ENCODE data around the gene NLRC3. TPM values are rescaled to one million over a fixed set of nuclear protein-coding genes. Genes with fewer than 3 reads are reported as not detected.

NLRC3 gene
- polyA plus RNA-seq, 1 of the 3 experiments (the other 2 are of a cell fraction): not detected

DNA sequence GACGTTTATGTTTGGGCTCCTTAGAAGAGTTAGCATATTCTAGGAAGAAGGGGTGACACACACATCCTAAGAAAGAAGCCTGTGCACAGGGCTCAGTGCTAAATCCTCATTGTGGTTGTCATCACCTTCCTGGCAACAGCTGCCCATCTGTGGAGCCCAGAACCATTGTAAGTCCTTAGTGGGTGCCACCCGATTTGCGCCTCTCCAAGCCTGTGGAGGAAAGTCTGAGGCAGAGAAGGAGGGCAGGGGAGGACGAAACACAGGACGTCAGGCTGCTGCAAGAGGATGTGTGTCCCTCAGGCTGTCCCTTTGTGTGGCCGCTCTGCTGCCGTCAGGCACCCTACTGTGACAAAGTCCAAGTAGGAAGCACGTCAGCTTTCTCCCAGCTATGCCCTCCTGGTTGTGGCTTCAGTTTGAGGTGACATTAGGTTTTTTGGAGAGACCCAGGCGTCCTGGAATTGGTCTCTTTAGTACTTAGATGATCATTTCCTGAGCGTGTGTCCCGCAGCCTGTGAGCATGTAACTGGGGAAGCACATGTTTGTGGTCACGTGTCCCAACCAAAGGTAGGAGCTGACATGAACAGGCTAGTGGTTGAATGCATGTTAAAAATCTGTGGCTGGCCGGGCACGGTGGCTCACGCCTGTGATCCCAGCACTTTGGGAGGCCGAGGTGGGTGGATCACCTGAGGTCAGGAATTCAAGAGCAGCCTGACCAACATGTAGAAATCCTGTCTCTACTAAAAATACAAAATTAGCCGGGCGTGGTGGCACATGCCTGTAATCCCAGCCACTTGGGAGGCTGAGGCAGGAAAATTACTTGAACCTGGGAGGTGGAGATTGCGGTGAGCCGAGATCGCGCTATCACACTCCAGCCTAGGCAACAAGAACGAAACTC lies 65.7 kb downstream of the NLRC3 start:
- 93% methylated on average over 23 of the region's 23 CpGs for WGBS (ENCODE audit: low lambda C conversion rate)

More for the DNA sequence above, 65.7 kb downstream of the NLRC3 start:
- no peak for DNase-seq
- no peaks in the 10 kb centered on the region for H3K27me3 ChIP-seq (ENCODE audit: insufficient read depth)
- H3K4me3 ChIP-seq (ENCODE audit: low read depth in 2 of 2, low read length in 1 of 2): no peak overlapping the region
- TF ChIP-seq GABPA (IDR thresholded peaks at IDR 0.05; ENCODE audit: low read depth) (no peak), ELF1 (IDR thresholded peaks at IDR 0.05) (no peak), JUND (IDR thresholded peaks at IDR 0.05) (no peak), YY1 (IDR thresholded peaks at IDR 0.05; ENCODE audit: low read depth) (no peak), TCF12 (IDR thresholded peaks at IDR 0.05) (no peak), NFIC (IDR thresholded peaks at IDR 0.05; ENCODE audit: borderline replicate concordance) (no peak), MEF2A (IDR thresholded peaks at IDR 0.05; ENCODE audit: borderline replicate concordance, low read depth) (no peak), REST (IDR thresholded peaks at IDR 0.05; ENCODE audit: low read depth, low read length) (no peak), TAF1 (IDR thresholded peaks at IDR 0.05; ENCODE audit: borderline replicate concordance, low read depth, low read length) (no peak), USF2 (IDR thresholded peaks at IDR 0.05; ENCODE audit: borderline replicate concordance, low read depth, low read length) (no peak), RFX5 (IDR thresholded peaks at IDR 0.05; ENCODE audit: low read length) (no peak), FOSL2 (IDR thresholded peaks at IDR 0.05; ENCODE audit: borderline replicate concordance, low read depth) (no peak)
- TF ChIP-seq, protein P1, sequence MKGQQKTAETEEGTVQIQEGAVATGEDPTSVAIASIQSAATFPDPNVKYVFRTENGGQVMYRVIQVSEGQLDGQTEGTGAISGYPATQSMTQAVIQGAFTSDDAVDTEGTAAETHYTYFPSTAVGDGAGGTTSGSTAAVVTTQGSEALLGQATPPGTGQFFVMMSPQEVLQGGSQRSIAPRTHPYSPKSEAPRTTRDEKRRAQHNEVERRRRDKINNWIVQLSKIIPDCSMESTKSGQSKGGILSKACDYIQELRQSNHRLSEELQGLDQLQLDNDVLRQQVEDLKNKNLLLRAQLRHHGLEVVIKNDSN (IDR thresholded peaks at IDR 0.05; ENCODE audit: borderline replicate concordance, low read depth): no peak
- TF ChIP-seq, protein P2, sequence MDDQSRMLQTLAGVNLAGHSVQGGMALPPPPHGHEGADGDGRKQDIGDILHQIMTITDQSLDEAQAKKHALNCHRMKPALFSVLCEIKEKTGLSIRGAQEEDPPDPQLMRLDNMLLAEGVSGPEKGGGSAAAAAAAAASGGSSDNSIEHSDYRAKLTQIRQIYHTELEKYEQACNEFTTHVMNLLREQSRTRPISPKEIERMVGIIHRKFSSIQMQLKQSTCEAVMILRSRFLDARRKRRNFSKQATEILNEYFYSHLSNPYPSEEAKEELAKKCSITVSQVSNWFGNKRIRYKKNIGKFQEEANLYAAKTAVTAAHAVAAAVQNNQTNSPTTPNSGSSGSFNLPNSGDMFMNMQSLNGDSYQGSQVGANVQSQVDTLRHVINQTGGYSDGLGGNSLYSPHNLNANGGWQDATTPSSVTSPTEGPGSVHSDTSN (IDR thresholded peaks at IDR 0.05): no peak
- POLR2A ChIA-PET: no interaction called here
- H3K9me2 ChIP-seq: no peaks in the 10 kb centered on the region
- H3K36me3 ChIP-seq (replicated peaks in 1 of 2; ENCODE audit: control insufficient read depth in 1 of 2, insufficient read depth in 2 of 2, low read length in 1 of 2): peaks cover 36 to 59% of the 10 kb centered on the region in 2 experiments
- H2AFZ ChIP-seq (ENCODE audit: low read depth): no peak overlapping the region
- no peaks in the 10 kb centered on the region for H3K9me3 ChIP-seq
- H3K27ac ChIP-seq (ENCODE audit: low read depth in 2 of 2, low read length in 1 of 2): no peak overlapping the region
- H4K20me1 ChIP-seq (ENCODE audit: insufficient read depth): no peaks in the 10 kb centered on the region
- no peaks in the 10 kb centered on the region for H3K79me2 ChIP-seq (ENCODE audit: insufficient read depth)
- H3K9ac ChIP-seq: no peak overlapping the region
- CTCF ChIA-PET: interaction anchor here (2.0 kb wide), 1 partner anchor 10 kb away, joined by 4 read pairs; no protein-coding TSS in a partner anchor
- no peak overlapping the region for H3K4me2 ChIP-seq
- no peaks in the 10 kb centered on the region for H3F3A ChIP-seq (replicated peaks; ENCODE audit: insufficient read depth)
- no peaks in the 10 kb centered on the region for H3K4me1 ChIP-seq (ENCODE audit: control insufficient read depth in 1 of 2, insufficient read depth in 2 of 2, low read depth in 1 of 2, low read length in 1 of 2)
